ENCODE measurements around the gene ARHGEF11. TPM values are rescaled to one million over a fixed set of nuclear protein-coding genes. Genes with fewer than 3 reads are reported as not detected.

ARHGEF11 gene
- total and polyA plus RNA-seq, 7 experiments from 2014 or later = 25.8 to 54.9 (median 32.1) TPM

GRCh38 chr1:156931211-156931952 lies 114.2 kb downstream of the ARHGEF11 start:
- H3K4me1 ChIP-seq (ENCODE audit: control insufficient read depth in 2 of 2, insufficient read depth in 2 of 2, low read length in 2 of 2) = peaks cover 0 to 4% of the 10 kb centered on the region in 2 donors
- no peak overlapping the region for H3K27ac ChIP-seq (ENCODE audit: low read depth, low read length)
- H3K27me3 ChIP-seq (ENCODE audit: control insufficient read depth in 2 of 2, insufficient read depth in 2 of 2, low read length in 2 of 2) = peaks cover 4 to 7% of the 10 kb centered on the region in 2 donors
- Mint-ChIP-seq H3K27me3 (peaks cover 44 to 57% (median 54%) of the 10 kb centered on the region in 5 donors), H3K27ac (no peak overlapping the region), H3K4me1 (peaks cover 12 to 24% (median 20%) of the 10 kb centered on the region in 7 donors), H3K9me3 (peaks cover 0 to 1% (median 0%) of the 10 kb centered on the region in 11 donors), H3K4me3 (peak overlapping the region in 3 of 10 donors; percentile 1 to 44 (median 41)), H3K36me3 (peaks cover 0 to 7% (median 0%) of the 10 kb centered on the region in 5 donors)
- ATAC-seq = no peak
- H3K36me3 ChIP-seq (ENCODE audit: control insufficient read depth in 2 of 3, insufficient read depth in 3 of 3, low read length in 3 of 3) = peaks cover 0 to 17% (median 0%) of the 10 kb centered on the region in 3 experiments
- ChIA-PET POLR2A (no interaction called here), CTCF (interaction anchor here (0.8 kb wide), 1 partner anchor 34 kb away, joined by 3 read pairs; no protein-coding TSS in a partner anchor)
- no peak for DNase-seq
- H3K9me3 ChIP-seq (ENCODE audit: control insufficient read depth in 2 of 3, low read length in 3 of 3) = no peaks in the 10 kb centered on the region
- intact Hi-C loops (cut with micrococcal nuclease) = no loop called here
- H3K4me3 ChIP-seq (ENCODE audit: low read length) = no peak overlapping the region

GRCh38 chr1:156930483-156930882 lies 115.1 kb downstream of the ARHGEF11 start:
- Histone ChIP-seq H3K4me3 (ENCODE audit: low read length) (no peak overlapping the region), H3K27me3 (ENCODE audit: control insufficient read depth in 2 of 2, insufficient read depth in 2 of 2, low read length in 2 of 2) (peaks cover 5 to 13% of the 10 kb centered on the region in 2 donors), H3K27ac (ENCODE audit: low read depth, low read length) (no peak overlapping the region), H3K36me3 (ENCODE audit: control insufficient read depth in 2 of 3, insufficient read depth in 3 of 3, low read length in 3 of 3) (peaks cover 0 to 10% (median 0%) of the 10 kb centered on the region in 3 experiments), H3K9me3 (ENCODE audit: control insufficient read depth in 2 of 3, low read length in 3 of 3) (no peaks in the 10 kb centered on the region), H3K4me1 (ENCODE audit: control insufficient read depth in 2 of 2, insufficient read depth in 2 of 2, low read length in 2 of 2) (peaks cover 0 to 4% of the 10 kb centered on the region in 2 donors)
- Mint-ChIP-seq H3K27ac (no peak overlapping the region), H3K4me3 (peak overlapping the region in 1 of 10 donors; percentile 37), H3K36me3 (peaks cover 0 to 3% (median 0%) of the 10 kb centered on the region in 5 donors), H3K27me3 (peaks cover 52 to 66% (median 62%) of the 10 kb centered on the region in 5 donors), H3K9me3 (peaks cover 0 to 1% (median 0%) of the 10 kb centered on the region in 11 donors), H3K4me1 (peaks cover 12 to 27% (median 21%) of the 10 kb centered on the region in 7 donors)
- DNase-seq (no peak), ATAC-seq (no peak)
- CTCF ChIA-PET = no interaction called here
- POLR2A ChIA-PET = no interaction called here
- intact Hi-C loops (cut with micrococcal nuclease) = no loop called here

- peaks cover 12 to 28% (median 21%) of the 10 kb centered on the region in 7 donors for H3K4me1 Mint-ChIP-seq
- ChIA-PET CTCF (interaction anchor here (1.2 kb wide), 2 partner anchors 27 to 34 kb away, joined by 3 read pairs; no protein-coding TSS in a partner anchor), POLR2A (no interaction called here)
- peaks cover 8 to 13% of the 10 kb centered on the region in 2 donors for H3K27me3 ChIP-seq (ENCODE audit: control insufficient read depth in 2 of 2, insufficient read depth in 2 of 2, low read length in 2 of 2)
- H3K9me3 Mint-ChIP-seq = peaks cover 0 to 1% (median 0%) of the 10 kb centered on the region in 11 donors
- intact Hi-C loops (cut with micrococcal nuclease) = loop anchor here in 1 of 2 donors (5.0 kb wide), 1 partner anchor 202 kb away; the partner anchor contains the start of genes ISG20L2 and METTL25B
- no peak for ATAC-seq
- H3K36me3 ChIP-seq (ENCODE audit: control insufficient read depth in 2 of 3, insufficient read depth in 3 of 3, low read length in 3 of 3) = peaks cover 0 to 6% (median 0%) of the 10 kb centered on the region in 3 experiments
- no peak for DNase-seq
- no peaks in the 10 kb centered on the region for H3K9me3 ChIP-seq (ENCODE audit: control insufficient read depth in 2 of 3, low read length in 3 of 3)
- peaks cover 0 to 4% of the 10 kb centered on the region in 2 donors for H3K4me1 ChIP-seq (ENCODE audit: control insufficient read depth in 2 of 2, insufficient read depth in 2 of 2, low read length in 2 of 2)
- H3K4me3 Mint-ChIP-seq = no peak overlapping the region
- no peak overlapping the region for H3K27ac Mint-ChIP-seq
- H3K36me3 Mint-ChIP-seq = peaks cover 0 to 3% (median 0%) of the 10 kb centered on the region in 5 donors
- peaks cover 60 to 74% (median 69%) of the 10 kb centered on the region in 5 donors for H3K27me3 Mint-ChIP-seq
- no peak overlapping the region for H3K4me3 ChIP-seq (ENCODE audit: low read length)
- H3K27ac ChIP-seq (ENCODE audit: low read depth, low read length) = no peak overlapping the region
These were observed 115.8 kb downstream of the ARHGEF11 start for GRCh38 chr1:156929596-156930238.

DNA sequence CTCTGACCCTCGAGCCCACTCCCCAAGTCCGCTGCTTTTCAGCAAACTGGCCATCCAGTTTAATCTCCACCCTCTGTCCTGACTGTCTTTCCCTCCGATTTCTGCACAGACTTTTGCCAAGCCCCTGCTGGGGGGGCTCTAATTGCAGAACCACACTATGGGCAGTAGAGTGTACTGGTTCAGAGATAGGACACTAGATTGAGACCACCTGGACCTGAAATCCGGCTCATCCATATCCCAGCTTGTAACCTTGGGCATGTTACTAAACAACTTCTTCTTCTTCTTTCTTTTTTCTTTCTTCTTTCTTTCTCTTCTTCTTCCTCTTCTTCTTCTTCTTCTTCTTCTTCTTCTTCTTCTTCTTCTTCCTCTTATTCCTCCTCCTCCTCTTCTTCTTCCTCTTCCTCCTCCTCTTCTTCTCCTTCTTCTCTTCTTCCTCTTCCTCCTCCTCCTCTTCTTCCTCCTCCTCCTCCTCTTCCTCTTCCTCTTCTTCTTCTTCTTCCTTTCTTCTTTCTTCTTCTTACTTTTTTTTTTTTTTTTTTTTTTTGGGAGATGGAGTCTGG lies 117.4 kb downstream of the ARHGEF11 start:
- Mint-ChIP-seq H3K36me3 (peaks cover 0 to 3% (median 0%) of the 10 kb centered on the region in 5 donors), H3K27me3 (peaks cover 65 to 87% (median 74%) of the 10 kb centered on the region in 5 donors), H3K27ac (peak overlapping the region in 2 of 9 donors; percentile 6 to 29), H3K4me3 (peak overlapping the region; percentile 26 to 83 (median 62)), H3K9me3 (peaks cover 0 to 1% (median 0%) of the 10 kb centered on the region in 11 donors), H3K4me1 (peaks cover 17 to 33% (median 30%) of the 10 kb centered on the region in 7 donors)
- Histone ChIP-seq H3K27ac (ENCODE audit: low read depth, low read length) (no peak overlapping the region), H3K36me3 (ENCODE audit: control insufficient read depth in 2 of 3, insufficient read depth in 3 of 3, low read length in 3 of 3) (no peaks in the 10 kb centered on the region), H3K9me3 (ENCODE audit: control insufficient read depth in 2 of 3, low read length in 3 of 3) (no peaks in the 10 kb centered on the region), H3K27me3 (ENCODE audit: control insufficient read depth in 2 of 2, insufficient read depth in 2 of 2, low read length in 2 of 2) (peaks cover 12 to 23% of the 10 kb centered on the region in 2 donors), H3K4me3 (ENCODE audit: low read length) (no peak overlapping the region), H3K4me1 (ENCODE audit: control insufficient read depth in 2 of 2, insufficient read depth in 2 of 2, low read length in 2 of 2) (peaks cover 0 to 8% of the 10 kb centered on the region in 2 donors)
- DNase-seq (no peak), ATAC-seq (no peak)
- POLR2A ChIA-PET = interaction anchor here (1.1 kb wide), 1 partner anchor 42 kb away, joined by 3 read pairs; no protein-coding TSS in a partner anchor
- intact Hi-C loops (cut with micrococcal nuclease) = loop anchor here in 1 of 2 donors (5.0 kb wide), 1 partner anchor 201 kb away; the partner anchor contains the start of genes ISG20L2 and METTL25B
- CTCF ChIA-PET = interaction anchor here (0.6 to 2.6 kb wide), 10 partner anchors 36 to 617 kb away, joined by 3 to 16 read pairs (median 4); partner anchors contain the start of gene NTRK1

DNA sequence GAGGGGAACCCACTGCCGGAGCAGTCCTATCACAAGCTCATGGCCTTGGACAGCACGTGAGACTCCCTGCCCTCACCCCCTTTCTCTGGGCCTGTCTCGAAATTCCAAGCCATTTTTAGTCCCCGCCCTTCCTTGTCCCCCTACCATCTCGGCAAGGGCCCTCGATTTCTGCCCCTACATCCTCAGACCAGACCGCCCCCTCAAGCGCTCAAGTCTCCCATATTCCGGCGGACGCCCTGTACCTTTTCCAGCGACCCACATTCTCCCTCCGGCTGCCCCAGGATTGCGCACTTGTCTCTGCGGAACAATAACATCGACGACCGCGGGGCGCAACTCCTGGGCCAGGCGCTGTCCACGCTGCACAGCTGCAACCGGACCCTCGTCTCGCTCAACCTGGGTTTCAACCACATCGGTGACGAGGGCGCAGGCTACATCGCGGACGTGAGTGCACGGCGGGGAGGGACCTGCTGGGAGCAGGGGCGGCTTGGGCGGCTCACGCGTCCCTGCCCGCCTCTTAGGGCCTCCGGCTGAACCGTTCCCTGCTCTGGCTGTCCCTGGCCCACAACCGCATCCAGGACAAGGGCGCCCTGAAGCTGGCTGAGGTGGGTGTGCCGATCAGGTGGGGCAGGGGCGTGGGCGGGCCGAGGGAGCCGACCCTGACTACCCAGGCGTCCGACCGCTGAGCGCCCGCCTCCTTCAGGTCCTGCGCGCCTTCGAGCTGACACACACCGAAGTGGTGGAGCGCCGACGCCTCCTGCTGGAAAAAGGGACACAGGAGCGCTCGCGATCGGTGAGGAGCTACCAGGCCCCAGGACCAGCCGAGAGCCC lies 118.1 kb downstream of the ARHGEF11 start:
- Mint-ChIP-seq H3K36me3 (peaks cover 0 to 3% (median 0%) of the 10 kb centered on the region in 5 donors), H3K27ac (peak overlapping the region in 2 of 9 donors; percentile 29 to 59), H3K4me3 (peak overlapping the region; percentile 13 to 83 (median 65)), H3K4me1 (peaks cover 18 to 35% (median 31%) of the 10 kb centered on the region in 7 donors), H3K27me3 (peaks cover 72 to 91% (median 81%) of the 10 kb centered on the region in 5 donors), H3K9me3 (peaks cover 0 to 1% (median 0%) of the 10 kb centered on the region in 11 donors)
- H3K4me3 ChIP-seq (ENCODE audit: low read length) = no peak overlapping the region
- DNase-seq (peak; percentile 42 to 72 (median 59)), ATAC-seq (peak; percentile 76)
- ChIA-PET POLR2A (interaction anchor here (1.1 kb wide), 1 partner anchor 43 kb away, joined by 3 read pairs; no protein-coding TSS in a partner anchor), CTCF (interaction anchor here (0.6 to 2.6 kb wide), 10 partner anchors 14 to 568 kb away, joined by 3 to 16 read pairs (median 4); partner anchors contain the start of genes NTRK1 and SH2D2A)
- H3K27me3 ChIP-seq (ENCODE audit: control insufficient read depth in 2 of 2, insufficient read depth in 2 of 2, low read length in 2 of 2) = peaks cover 16 to 27% of the 10 kb centered on the region in 2 donors
- H3K4me1 ChIP-seq (ENCODE audit: control insufficient read depth in 2 of 2, insufficient read depth in 2 of 2, low read length in 2 of 2) = peaks cover 0 to 8% of the 10 kb centered on the region in 2 donors
- no peaks in the 10 kb centered on the region for H3K9me3 ChIP-seq (ENCODE audit: control insufficient read depth in 2 of 3, low read length in 3 of 3)
- H3K27ac ChIP-seq (ENCODE audit: low read depth, low read length) = no peak overlapping the region
- no peaks in the 10 kb centered on the region for H3K36me3 ChIP-seq (ENCODE audit: control insufficient read depth in 2 of 3, insufficient read depth in 3 of 3, low read length in 3 of 3)
- intact Hi-C loops (cut with micrococcal nuclease) = loop anchor here (1.0 to 5.0 kb wide), 8 partner anchors 17 to 301 kb away; partner anchors contain the start of genes ISG20L2 (in 1 of the 2) and METTL25B (in 1 of the 2)
